Measurements from ENCODE around the gene CD248. TPM values are rescaled to one million over a fixed set of nuclear protein-coding genes. Genes with fewer than 3 reads are reported as not detected.

The CD248 gene
- total RNA-seq, 1 experiment from 2014 or later: 0.15 TPM

- Histone ChIP-seq H3K4me1 (ENCODE audit: control insufficient read depth, insufficient read depth, low read length) (peaks cover 10% of the 10 kb centered on the region), H3K4me3 (ENCODE audit: low read depth in 2 of 2, low read length in 2 of 2) (peak overlapping the region; percentile 55 to 72), H3K27me3 (ENCODE audit: control insufficient read depth, insufficient read depth, low read length) (no peaks in the 10 kb centered on the region), H3K9me3 (ENCODE audit: control insufficient read depth, insufficient read depth, low read depth, low read length) (no peaks in the 10 kb centered on the region), H3K36me3 (ENCODE audit: control insufficient read depth, insufficient read depth, low read length) (no peaks in the 10 kb centered on the region), H3K27ac (ENCODE audit: low read length) (peak overlapping the region; percentile 56)
- no peak for ATAC-seq
- TF ChIP-seq REST (IDR thresholded peaks at IDR 0.05; ENCODE audit: insufficient read depth in 1 of 2, low read depth in 2 of 2, low read length in 1 of 2): no peak
- no peak for DNase-seq (ENCODE audit: low read depth, low spot score)
- ChIA-PET CTCF (interaction anchor here (0.5 to 2.1 kb wide), 7 partner anchors 15 to 178 kb away, joined by 3 to 15 read pairs (median 3); no protein-coding TSS in a partner anchor), POLR2A (interaction anchor here (1.0 kb wide), 1 partner anchor 52 kb away, joined by 3 read pairs; no protein-coding TSS in a partner anchor)
- intact Hi-C loops (cut with micrococcal nuclease; ENCODE audit: unreplicated experiment) (loop anchor here (2.0 kb wide), 1 partner anchor 15 kb away; no protein-coding TSS in a partner anchor), in situ Hi-C loops (cut with HindIII; ENCODE audit: low pct_unique_long_range_greater_than_20kb, low sequenced_read_pairs) (no loop called here)
- BruUV-seq (replicated peaks): no TSS peak
These were observed 3.3 kb downstream of the CD248 start for GRCh38 chr11:66313321-66314185.

- ChIA-PET CTCF (interaction anchor here (0.5 to 2.1 kb wide), 19 partner anchors 9 to 202 kb away, joined by 3 to 17 read pairs (median 3); partner anchors contain the start of genes B4GAT1, DPP3, MRPL11 and RIN1), POLR2A (interaction anchor here (0.7 to 1.6 kb wide), 3 partner anchors 23 to 53 kb away, joined by 3 to 6 read pairs (median 4); partner anchors contain the start of gene RIN1)
- no TSS peak for BruUV-seq (replicated peaks)
- DNase-seq (ENCODE audit: low read depth, low spot score): peak; percentile 64
- H3K27ac ChIP-seq (ENCODE audit: low read length): peak overlapping the region; percentile 86
- no peaks in the 10 kb centered on the region for H3K9me3 ChIP-seq (ENCODE audit: control insufficient read depth, insufficient read depth, low read depth, low read length)
- peak overlapping the region; percentile 72 to 83 for H3K4me3 ChIP-seq (ENCODE audit: low read depth in 2 of 2, low read length in 2 of 2)
- peaks cover 10% of the 10 kb centered on the region for H3K4me1 ChIP-seq (ENCODE audit: control insufficient read depth, insufficient read depth, low read length)
- H3K27me3 ChIP-seq (ENCODE audit: control insufficient read depth, insufficient read depth, low read length): no peaks in the 10 kb centered on the region
- TF ChIP-seq POLR2AphosphoS5 (IDR thresholded peaks at IDR 0.05; ENCODE audit: low read depth, low read length): peak; percentile 32; the same call in 1 of the 2 replicates
- TF ChIP-seq TCF7L2 (IDR thresholded peaks at IDR 0.05; ENCODE audit: low read depth, low read length): no peak
- intact Hi-C loops (cut with micrococcal nuclease; ENCODE audit: unreplicated experiment): loop anchor here (2.0 kb wide), 1 partner anchor 16 kb away; no protein-coding TSS in a partner anchor
- in situ Hi-C loops (cut with HindIII; ENCODE audit: low pct_unique_long_range_greater_than_20kb, low sequenced_read_pairs): no loop called here
- peak; percentile 91 for ATAC-seq
- H3K36me3 ChIP-seq (ENCODE audit: control insufficient read depth, insufficient read depth, low read length): no peaks in the 10 kb centered on the region
These were observed 4.1 kb downstream of the CD248 start for GRCh38 chr11:66312549-66313320.

GRCh38 chr11:66311965-66312548 lies 4.8 kb downstream of the CD248 start:
- ChIA-PET CTCF (interaction anchor here (0.5 to 2.1 kb wide), 16 partner anchors 8 to 202 kb away, joined by 3 to 17 read pairs (median 5); partner anchors contain the start of genes B4GAT1, DPP3, MRPL11 and RIN1), POLR2A (interaction anchor here (0.7 to 1.6 kb wide), 3 partner anchors 24 to 53 kb away, joined by 3 to 6 read pairs (median 4); partner anchors contain the start of gene RIN1)
- no TSS peak for BruUV-seq (replicated peaks)
- peak overlapping the region; percentile 86 for H3K27ac ChIP-seq (ENCODE audit: low read length)
- H3K36me3 ChIP-seq (ENCODE audit: control insufficient read depth, insufficient read depth, low read length): no peaks in the 10 kb centered on the region
- in situ Hi-C loops (cut with HindIII; ENCODE audit: low pct_unique_long_range_greater_than_20kb, low sequenced_read_pairs) (no loop called here), intact Hi-C loops (cut with micrococcal nuclease; ENCODE audit: unreplicated experiment) (loop anchor here (2.0 kb wide), 1 partner anchor 17 kb away; no protein-coding TSS in a partner anchor)
- H3K9me3 ChIP-seq (ENCODE audit: control insufficient read depth, insufficient read depth, low read depth, low read length): no peaks in the 10 kb centered on the region
- peak overlapping the region; percentile 72 to 83 for H3K4me3 ChIP-seq (ENCODE audit: low read depth in 2 of 2, low read length in 2 of 2)
- DNase-seq (ENCODE audit: low read depth, low spot score) (peak; percentile 87), ATAC-seq (peak; percentile 89)
- H3K27me3 ChIP-seq (ENCODE audit: control insufficient read depth, insufficient read depth, low read length): no peaks in the 10 kb centered on the region
- TF ChIP-seq SIN3A (IDR thresholded peaks at IDR 0.05; ENCODE audit: borderline replicate concordance, insufficient read depth, low read depth, low read length) (0 out of 2 replicates have a peak, but pooled peaks have one; percentile 50), TCF7L2 (IDR thresholded peaks at IDR 0.05; ENCODE audit: low read depth, low read length) (no peak), CTCF (IDR thresholded peaks at IDR 0.05) (peak; percentile 99), POLR2AphosphoS5 (IDR thresholded peaks at IDR 0.05; ENCODE audit: low read depth, low read length) (no peak)
- H3K4me1 ChIP-seq (ENCODE audit: control insufficient read depth, insufficient read depth, low read length): peaks cover 6% of the 10 kb centered on the region

Measured in Panc1 (cell line).